ENCODE data around the gene FUT9.

Gene FUT9

GRCh38 chr6:96202571-96202970 is 186.8 kb downstream of the FUT9 start:
- TF ChIP-seq CTCF (IDR thresholded peaks at IDR 0.05; ENCODE audit: low read depth, low read length) (no peak), MYC (IDR thresholded peaks at IDR 0.05; ENCODE audit: low read depth, low read length) (no peak), POLR2A (IDR thresholded peaks at IDR 0.05; ENCODE audit: extremely low read depth, insufficient read length) (no peak), MAX (IDR thresholded peaks at IDR 0.05; ENCODE audit: low read depth, low read length) (no peak)
- H3K4me3 ChIP-seq (ENCODE audit: low read depth, low read length), result no peak overlapping the region
- no peak for DNase-seq (ENCODE audit: low read depth)

- DNase-seq (ENCODE audit: low read depth), result no peak
These were observed 195.6 kb downstream of the FUT9 start for GRCh38 chr6:96211341-96211740.

GRCh38 chr6:96212066-96212465 is 196.3 kb downstream of the FUT9 start:
- TF ChIP-seq POLR2A (IDR thresholded peaks at IDR 0.05; ENCODE audit: extremely low read depth, insufficient read length) (no peak), CTCF (IDR thresholded peaks at IDR 0.05; ENCODE audit: low read depth, low read length) (no peak), MYC (IDR thresholded peaks at IDR 0.05; ENCODE audit: low read depth, low read length) (no peak), MAX (IDR thresholded peaks at IDR 0.05; ENCODE audit: low read depth, low read length) (no peak)
- no peak for DNase-seq (ENCODE audit: low read depth)
- no peak overlapping the region for H3K4me3 ChIP-seq (ENCODE audit: low read depth, low read length)

More at GRCh38 chr6:96211341-96211740, 195.6 kb downstream of the FUT9 start:
- TF ChIP-seq MAX (IDR thresholded peaks at IDR 0.05; ENCODE audit: low read depth, low read length) (no peak), POLR2A (IDR thresholded peaks at IDR 0.05; ENCODE audit: extremely low read depth, insufficient read length) (no peak)
- H3K4me3 ChIP-seq (ENCODE audit: low read depth, low read length), result no peak overlapping the region

- H3K4me3 ChIP-seq (ENCODE audit: low read depth, low read length), result no peak overlapping the region
- no peak for DNase-seq (ENCODE audit: low read depth)
- TF ChIP-seq MAX (IDR thresholded peaks at IDR 0.05; ENCODE audit: low read depth, low read length), result no peak
These were observed 198.0 kb downstream of the FUT9 start for GRCh38 chr6:96213784-96214183.

GRCh38 chr6:96223695-96224094 is 207.9 kb downstream of the FUT9 start:
- TF ChIP-seq POLR2A (IDR thresholded peaks at IDR 0.05; ENCODE audit: extremely low read depth, insufficient read length) (no peak), MYC (IDR thresholded peaks at IDR 0.05; ENCODE audit: low read depth, low read length) (no peak), MAX (IDR thresholded peaks at IDR 0.05; ENCODE audit: low read depth, low read length) (no peak), CTCF (IDR thresholded peaks at IDR 0.05; ENCODE audit: low read depth, low read length) (no peak)
- no peak overlapping the region for H3K4me3 ChIP-seq (ENCODE audit: low read depth, low read length)
- no peak for DNase-seq (ENCODE audit: low read depth)

GRCh38 chr6:96227135-96227534 is 211.4 kb downstream of the FUT9 start:
- no peak overlapping the region for H3K4me3 ChIP-seq (ENCODE audit: low read depth, low read length)
- no peak for DNase-seq (ENCODE audit: low read depth)
- TF ChIP-seq MYC (IDR thresholded peaks at IDR 0.05; ENCODE audit: low read depth, low read length) (no peak), POLR2A (IDR thresholded peaks at IDR 0.05; ENCODE audit: extremely low read depth, insufficient read length) (no peak), MAX (IDR thresholded peaks at IDR 0.05; ENCODE audit: low read depth, low read length) (no peak), CTCF (IDR thresholded peaks at IDR 0.05; ENCODE audit: low read depth, low read length) (no peak)

- TF ChIP-seq MAX (IDR thresholded peaks at IDR 0.05; ENCODE audit: low read depth, low read length), result no peak
- TF ChIP-seq MYC (IDR thresholded peaks at IDR 0.05; ENCODE audit: low read depth, low read length), result no peak
- TF ChIP-seq CTCF (IDR thresholded peaks at IDR 0.05; ENCODE audit: low read depth, low read length), result no peak
- TF ChIP-seq POLR2A (IDR thresholded peaks at IDR 0.05; ENCODE audit: extremely low read depth, insufficient read length), result no peak
- H3K4me3 ChIP-seq (ENCODE audit: low read depth, low read length), result no peak overlapping the region
- no peak for DNase-seq (ENCODE audit: low read depth)
These were observed 218.7 kb downstream of the FUT9 start for GRCh38 chr6:96234444-96234843.
